ENCODE data around the gene SYT6.

SYT6 gene

GRCh38 chr1:114081437-114082303 is 72.0 kb downstream of the SYT6 start:
- H3K4me3 ChIP-seq (ENCODE audit: low read depth, low read length), result no peak overlapping the region
- TF ChIP-seq CTCF (IDR thresholded peaks at IDR 0.05; ENCODE audit: insufficient read depth, low read depth, low read length, missing control alignments), result no peak
- no peak for DNase-seq (ENCODE audit: low read depth)

GRCh38 chr1:114080511-114081436 is 72.9 kb downstream of the SYT6 start:
- no peak for DNase-seq (ENCODE audit: low read depth)
- no peak for TF ChIP-seq CTCF (IDR thresholded peaks at IDR 0.05; ENCODE audit: insufficient read depth, low read depth, low read length, missing control alignments)
- no peak overlapping the region for H3K4me3 ChIP-seq (ENCODE audit: low read depth, low read length)

- TF ChIP-seq CTCF (IDR thresholded peaks at IDR 0.05; ENCODE audit: insufficient read depth, low read depth, low read length, missing control alignments), result no peak
- no peak for DNase-seq (ENCODE audit: low read depth)
- no peak overlapping the region for H3K4me3 ChIP-seq (ENCODE audit: low read depth, low read length)
Measured at GRCh38 chr1:114079596-114080190, 74.0 kb downstream of the SYT6 start.

GRCh38 chr1:114078116-114078515 is 75.6 kb downstream of the SYT6 start:
- H3K4me3 ChIP-seq (ENCODE audit: low read depth, low read length), result no peak overlapping the region
- no peak for TF ChIP-seq CTCF (IDR thresholded peaks at IDR 0.05; ENCODE audit: insufficient read depth, low read depth, low read length, missing control alignments)
- no peak for DNase-seq (ENCODE audit: low read depth)

- no peak for DNase-seq (ENCODE audit: low read depth)
- H3K4me3 ChIP-seq (ENCODE audit: low read depth, low read length), result no peak overlapping the region
- no peak for TF ChIP-seq CTCF (IDR thresholded peaks at IDR 0.05; ENCODE audit: insufficient read depth, low read depth, low read length, missing control alignments)
Measured at GRCh38 chr1:114077188-114077587, 76.5 kb downstream of the SYT6 start.

- DNase-seq (ENCODE audit: low read depth), result peak; percentile 16
Measured at GRCh38 chr1:114076308-114076707, 77.4 kb downstream of the SYT6 start.

More at GRCh38 chr1:114076308-114076707, 77.4 kb downstream of the SYT6 start:
- no peak for TF ChIP-seq CTCF (IDR thresholded peaks at IDR 0.05; ENCODE audit: insufficient read depth, low read depth, low read length, missing control alignments)
- H3K4me3 ChIP-seq (ENCODE audit: low read depth, low read length), result no peak overlapping the region
